Measurements from ENCODE around the gene SUMF1.

GRCh38 chr3:4404881-4405280, 62.2 kb downstream of the SUMF1 start:
- TF ChIP-seq CTCF (IDR thresholded peaks at IDR 0.05) = no peak
- no peak for TF ChIP-seq POLR2A (IDR thresholded peaks at IDR 0.05)

Data from uterus (tissue), 2 donors.